GM19438 (cell line): Measurements from ENCODE around the gene LRRTM4.

Source experiments
- ATAC-seq: cut with Tn5 transposase; IDR thresholded peaks from one replicate; pipeline ENCODE4 v1.9.1; 2021; ENCODE audit warnings: low read depth; ENCODE audit not compliant: unreplicated experiment

LRRTM4 gene

DNA sequence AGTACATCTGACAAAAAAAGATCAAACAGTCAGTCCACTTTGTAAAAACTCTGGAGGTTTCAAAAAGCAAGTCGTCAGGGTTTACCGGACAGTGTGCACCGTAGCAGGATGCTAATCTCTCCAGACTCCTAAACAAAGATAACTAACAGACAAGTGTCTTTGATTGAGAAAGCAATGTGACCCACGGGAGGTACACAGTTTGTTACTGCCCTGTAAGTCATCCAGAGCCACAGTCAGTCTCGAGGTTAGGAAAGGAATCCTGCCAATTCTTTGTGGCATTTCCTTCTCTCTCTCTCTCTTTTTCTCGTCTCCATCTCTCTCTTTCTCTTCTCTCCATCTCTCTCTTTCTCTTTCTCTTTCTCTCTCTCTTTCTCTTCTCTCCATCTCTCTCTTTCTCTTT lies 42.8 kb downstream of the LRRTM4 start:
- no peak for ATAC-seq

DNA sequence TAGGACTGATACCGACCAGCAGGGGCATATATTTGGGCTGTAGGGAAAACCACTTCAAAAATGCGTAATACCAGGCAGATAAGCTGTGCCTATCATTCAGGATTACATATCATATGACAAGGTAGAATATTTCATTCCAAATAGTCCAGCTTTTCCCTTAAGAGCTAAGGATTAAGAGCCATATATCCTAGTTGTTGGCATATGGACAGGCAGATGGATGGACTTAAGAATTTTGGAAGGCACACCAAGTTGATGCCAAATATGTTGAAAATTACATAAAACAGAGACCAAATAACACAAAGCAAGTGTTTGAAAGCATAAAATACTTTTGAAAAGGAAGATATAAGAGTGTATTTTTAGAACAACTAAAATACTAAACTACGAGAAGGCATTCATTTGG lies 52.1 kb downstream of the LRRTM4 start:
- no peak for ATAC-seq

DNA sequence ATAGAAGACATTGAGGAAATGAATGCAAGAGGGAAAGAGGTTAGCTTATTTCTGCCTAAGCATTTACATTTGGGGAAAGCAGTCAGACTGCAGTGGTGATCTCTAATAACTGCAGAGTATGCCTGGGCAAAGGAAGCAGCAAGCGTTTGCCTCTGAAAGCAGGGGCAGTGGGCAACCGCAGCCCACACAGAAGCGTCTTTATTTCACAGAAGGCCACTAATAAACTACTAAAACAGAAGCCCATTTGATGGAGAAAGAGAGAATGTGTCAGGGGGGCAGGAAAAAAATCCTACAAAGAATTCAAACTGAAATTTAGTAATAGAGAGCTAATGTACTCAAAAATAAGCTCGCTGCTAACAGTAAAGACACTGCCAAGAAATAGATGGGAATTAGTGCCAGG lies 53.1 kb downstream of the LRRTM4 start:
- ATAC-seq: no peak

DNA sequence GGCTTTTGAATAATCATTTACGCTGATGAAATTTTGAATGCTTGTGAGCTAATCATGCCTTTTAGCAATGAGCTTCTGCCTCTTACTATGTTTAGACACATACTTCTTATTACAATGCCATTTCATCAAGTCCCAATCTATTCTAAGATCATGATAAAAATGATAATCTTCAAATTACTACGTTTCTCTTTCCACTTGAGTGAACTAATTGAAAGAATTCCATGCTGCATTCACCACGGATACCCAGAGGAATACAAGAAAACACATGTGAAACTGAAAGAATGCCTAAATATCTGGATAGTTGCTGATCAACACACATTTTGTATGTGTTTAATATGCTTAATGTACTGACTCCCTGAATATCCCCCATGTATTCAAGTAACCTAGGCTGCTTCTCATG lies 62.3 kb downstream of the LRRTM4 start:
- ATAC-seq: no peak

DNA sequence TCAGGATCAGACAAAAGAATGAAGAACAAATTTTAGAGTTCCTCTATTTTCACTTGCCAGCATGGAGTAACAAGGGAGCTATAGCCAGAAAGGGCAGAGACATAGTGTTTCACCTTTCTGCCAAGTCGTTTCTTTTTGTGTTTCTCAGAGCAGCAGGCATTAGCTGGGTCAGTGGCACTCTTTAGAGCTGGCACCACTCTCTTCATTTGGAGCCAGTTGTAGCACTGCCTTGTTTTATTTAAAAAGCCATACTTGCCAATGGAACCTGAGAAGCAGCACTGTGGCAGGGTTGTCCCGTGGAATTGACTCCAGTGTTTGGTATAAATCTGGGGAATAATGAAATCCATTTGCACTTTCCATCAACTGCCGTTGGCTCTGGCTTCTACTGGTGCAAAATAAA lies 64.0 kb downstream of the LRRTM4 start:
- no peak for ATAC-seq

DNA sequence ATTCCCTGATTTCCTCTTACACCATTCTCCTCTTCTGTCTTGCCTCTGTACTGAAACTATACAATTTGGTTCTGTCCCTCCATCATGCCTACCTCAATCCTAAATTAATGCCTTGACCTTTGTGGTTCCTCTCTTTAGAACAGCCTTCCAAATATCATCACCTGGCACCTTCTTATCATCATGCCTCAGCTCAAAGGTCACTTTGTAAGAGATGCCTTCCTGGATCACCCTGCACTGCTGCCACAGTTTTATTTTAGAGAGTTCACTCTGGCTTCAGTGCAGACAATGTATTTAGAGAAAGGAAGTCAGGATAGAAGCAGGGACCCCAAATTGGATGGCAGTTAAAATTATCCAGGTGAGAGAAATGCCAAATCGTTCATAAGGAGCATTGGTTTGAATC lies 64.5 kb downstream of the LRRTM4 start:
- no peak for ATAC-seq

DNA sequence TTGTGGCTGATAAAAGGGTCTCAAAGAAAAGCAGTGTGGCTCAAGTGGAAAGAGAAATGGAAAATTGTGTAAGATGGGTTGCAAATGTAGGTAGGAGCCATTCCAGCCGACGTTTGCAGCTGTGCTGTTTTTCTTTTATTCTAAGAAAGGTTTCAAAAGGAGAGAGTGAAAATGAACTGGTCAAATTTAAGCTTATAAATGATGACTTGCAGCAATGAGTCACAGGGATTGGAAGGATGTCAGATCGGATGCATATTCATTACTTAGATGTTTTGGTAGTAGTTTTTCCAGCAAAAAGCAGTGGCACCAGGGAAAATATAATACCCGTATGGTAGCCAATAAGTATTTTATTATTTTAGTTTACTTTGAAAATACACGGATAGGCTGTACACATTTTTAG lies 79.1 kb downstream of the LRRTM4 start:
- no peak for ATAC-seq

DNA sequence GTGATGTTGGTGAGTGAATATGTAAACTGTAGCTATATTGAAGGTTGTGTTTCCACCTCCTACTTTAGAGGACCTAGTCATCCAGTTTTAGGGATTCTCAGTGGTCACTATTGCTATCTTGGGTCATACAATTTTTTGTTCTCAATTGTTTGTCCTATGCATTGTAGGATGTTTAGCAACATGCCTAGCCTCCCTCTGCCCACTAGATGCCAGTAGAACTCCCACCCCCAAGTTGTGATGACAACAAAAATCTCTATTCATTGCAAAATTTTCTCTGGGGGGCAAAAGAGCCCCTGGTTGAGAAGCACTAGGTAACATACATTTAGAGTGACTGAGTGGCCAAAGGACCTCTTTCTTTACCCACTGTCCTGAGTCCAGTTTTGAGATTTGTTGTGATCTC lies 87.3 kb downstream of the LRRTM4 start:
- no peak for ATAC-seq

DNA sequence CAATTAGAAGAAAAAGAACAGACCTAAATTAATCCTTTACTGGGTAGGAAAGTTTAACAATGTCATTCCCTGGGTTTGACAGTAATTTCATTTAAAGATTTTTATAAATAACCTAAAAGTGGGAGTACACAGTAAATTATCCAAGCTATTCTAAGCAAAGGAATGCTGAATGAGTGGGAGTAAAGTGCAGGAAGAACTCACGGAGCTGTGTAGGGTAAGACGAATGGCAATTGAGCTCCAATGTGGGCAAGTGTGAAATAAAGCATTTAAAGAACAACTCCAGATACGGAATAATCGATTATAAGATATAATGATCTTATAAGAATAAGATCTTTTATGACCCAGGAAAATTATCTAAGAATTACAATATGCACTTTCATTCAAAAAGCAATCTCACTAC lies 93.2 kb downstream of the LRRTM4 start:
- no peak for ATAC-seq

DNA sequence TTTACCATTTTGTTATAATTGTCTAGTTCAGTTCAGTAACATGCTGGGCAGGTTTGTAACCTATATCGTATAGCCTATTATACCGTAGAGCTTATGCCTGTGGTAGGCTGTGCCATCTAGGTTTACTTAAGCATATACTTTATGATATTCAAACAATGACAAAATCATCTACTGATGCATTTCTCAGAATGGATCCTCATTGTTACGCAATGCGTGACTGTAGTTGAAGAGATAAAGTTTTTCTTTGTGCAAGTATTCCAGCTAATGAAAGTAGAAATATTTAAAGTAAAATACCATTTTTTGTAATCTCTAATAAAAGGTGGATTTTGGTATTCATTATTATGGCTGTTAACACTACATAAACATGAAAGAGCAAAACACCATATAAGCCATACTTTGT lies 100.2 kb downstream of the LRRTM4 start:
- no peak for ATAC-seq

DNA sequence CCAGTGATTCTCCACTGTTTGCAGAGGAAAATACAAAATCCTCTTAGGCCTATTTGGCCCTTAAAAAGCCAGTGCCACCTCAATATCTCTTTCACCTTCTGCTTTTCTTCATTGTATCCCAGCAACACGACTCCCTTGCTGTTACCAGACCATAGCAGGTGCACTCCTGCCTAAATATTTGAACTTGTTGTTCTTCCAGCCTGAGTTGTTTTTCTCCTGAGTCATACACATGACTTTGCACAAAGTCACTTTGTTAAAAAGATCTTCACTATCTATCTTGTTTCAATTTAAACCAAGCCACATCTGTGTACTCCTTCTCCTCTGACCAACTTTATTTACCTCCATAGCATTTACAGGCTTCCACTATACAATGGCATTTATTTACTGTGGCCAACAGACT lies 103.6 kb downstream of the LRRTM4 start:
- ATAC-seq: no peak

DNA sequence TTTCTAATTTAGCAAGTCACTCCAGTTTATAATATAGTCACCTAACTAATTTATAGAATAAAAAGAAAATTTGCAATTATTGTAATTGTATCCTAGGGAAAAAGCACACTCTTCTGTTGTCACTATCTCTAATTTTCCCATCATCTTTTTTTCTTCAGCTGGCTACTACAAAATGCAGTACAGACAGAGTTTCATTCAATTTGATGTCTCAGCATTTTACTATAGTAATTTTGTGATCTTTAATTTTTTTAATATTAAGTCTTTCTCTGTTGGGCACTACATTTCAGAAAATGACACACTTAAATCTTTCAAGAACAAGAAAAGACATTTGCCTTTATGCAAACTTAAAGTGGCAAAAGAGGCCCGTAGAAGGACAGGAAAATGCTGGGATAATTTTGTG lies 118.0 kb downstream of the LRRTM4 start:
- ATAC-seq: no peak

DNA sequence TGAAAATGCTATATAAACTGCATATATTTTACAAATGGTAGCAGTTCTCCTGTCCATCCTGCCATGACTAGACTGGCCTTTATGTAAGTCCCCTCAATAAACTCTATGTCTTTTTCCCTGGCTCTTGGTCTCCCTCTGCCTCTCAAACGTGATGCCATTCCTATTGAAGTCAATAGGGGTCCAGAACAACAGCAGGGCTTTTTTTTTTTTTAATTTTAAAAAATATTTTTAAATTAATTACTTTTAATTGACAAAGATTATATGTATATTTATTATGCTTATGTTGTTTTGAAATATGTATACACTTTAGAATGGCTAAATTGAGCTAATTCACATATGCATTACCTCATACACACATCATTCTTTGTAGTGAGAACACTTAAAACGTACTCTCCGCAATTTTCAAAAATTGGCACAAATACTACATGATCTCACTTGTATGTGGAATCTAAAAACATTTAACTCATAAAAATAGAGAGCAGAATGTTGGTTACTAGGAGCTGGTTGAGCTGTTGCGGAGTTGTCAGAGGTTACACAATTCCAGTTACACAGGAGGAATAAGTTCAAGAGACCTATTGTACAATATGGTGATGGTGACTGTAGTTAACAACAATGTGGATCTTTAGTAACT lies 123.1 kb downstream of the LRRTM4 start:
- ATAC-seq: no peak

DNA sequence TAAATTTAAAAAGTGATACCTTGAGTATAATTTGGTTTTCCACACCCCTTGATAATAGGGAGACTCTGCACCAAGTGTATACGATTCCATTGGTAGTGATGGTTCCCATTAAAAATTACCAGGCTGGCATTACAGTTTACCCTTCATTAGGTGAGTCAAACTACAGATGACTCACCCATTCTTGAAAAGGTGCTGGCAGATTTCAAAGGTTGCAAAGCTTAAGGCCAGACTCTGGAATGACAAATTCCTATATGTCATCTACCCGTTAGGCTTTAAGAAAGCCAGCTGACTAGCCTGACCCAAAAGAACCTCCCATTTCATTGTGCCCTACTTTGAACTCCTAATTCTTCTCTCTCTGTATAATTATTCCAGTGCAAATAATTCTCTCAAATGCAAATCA lies 124.4 kb downstream of the LRRTM4 start:
- no peak for ATAC-seq

DNA sequence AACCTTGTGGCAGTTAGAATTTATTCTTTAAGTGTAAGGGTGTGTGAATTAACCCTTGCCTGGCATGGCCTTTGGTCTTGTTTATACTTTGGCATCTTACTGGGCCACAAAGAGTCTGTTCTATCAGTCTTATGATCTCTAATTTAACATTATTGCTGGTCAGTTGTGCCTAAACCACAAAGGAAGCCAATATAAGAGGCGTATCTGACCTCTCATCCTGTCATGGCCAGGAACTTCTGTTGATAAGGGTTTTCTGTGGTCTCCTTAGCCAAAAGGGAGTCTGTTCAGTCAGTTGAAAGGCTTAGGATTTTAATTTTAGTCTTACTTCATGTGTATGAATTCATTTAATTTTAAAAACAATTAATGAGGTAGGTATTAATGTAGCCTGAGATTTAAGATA lies 127.2 kb downstream of the LRRTM4 start:
- ATAC-seq: no peak

DNA sequence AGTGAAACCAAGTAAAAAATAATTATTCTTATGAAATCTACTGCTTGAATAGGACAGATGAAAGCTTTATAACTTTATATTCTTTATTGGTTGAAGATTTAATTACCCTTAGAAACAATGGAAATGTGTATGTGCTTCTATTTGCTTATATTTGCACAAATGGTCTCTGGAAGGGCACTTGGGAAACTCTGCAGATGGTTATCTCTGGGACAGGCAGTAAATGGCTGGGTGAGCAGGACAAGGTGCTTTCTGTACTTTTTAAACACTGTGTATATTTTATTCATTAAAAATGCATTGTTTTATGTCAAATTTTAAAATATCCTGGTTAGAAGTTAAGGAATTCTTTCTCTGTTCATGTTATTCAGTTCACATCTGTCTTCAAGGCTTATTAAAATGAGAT lies 131.1 kb downstream of the LRRTM4 start:
- no peak for ATAC-seq

DNA sequence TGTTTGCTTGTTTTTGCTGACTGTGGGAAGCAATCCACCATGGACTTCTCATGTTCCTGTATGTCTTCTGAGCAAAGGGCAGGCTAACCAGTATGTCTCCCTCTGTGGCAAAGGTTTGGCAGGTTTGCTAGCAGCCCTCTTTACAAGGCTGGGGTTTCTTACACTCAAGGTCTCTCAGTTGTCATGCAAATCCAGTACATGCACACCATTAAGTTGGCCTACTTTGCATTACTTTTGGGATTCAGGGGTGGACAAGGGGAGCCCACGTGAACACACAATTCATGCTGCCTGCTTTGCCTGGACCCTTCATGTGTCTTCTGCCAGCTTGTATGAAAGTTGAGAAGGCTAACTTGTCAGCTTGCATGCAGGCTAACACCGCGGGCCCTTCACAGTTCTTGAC lies 134.9 kb downstream of the LRRTM4 start:
- no peak for ATAC-seq

DNA sequence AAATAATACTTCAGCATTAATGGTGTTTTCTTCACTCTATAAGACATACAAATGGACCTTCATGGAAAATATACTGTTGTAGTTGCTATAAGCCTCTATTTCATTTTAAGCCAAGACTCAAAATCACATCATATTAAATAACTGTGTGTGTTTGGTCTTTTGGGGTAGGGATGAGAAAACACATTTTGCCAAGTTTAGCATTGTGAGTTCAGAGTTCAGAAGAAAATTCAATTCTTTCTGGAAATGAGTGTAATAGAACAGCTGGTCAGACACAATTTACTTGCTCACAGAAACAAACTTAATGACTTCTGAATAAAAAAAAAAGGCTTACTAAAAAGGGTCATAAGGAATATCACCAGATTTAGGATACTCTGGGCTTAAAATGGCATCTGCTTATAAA lies 149.5 kb downstream of the LRRTM4 start:
- no peak for ATAC-seq

DNA sequence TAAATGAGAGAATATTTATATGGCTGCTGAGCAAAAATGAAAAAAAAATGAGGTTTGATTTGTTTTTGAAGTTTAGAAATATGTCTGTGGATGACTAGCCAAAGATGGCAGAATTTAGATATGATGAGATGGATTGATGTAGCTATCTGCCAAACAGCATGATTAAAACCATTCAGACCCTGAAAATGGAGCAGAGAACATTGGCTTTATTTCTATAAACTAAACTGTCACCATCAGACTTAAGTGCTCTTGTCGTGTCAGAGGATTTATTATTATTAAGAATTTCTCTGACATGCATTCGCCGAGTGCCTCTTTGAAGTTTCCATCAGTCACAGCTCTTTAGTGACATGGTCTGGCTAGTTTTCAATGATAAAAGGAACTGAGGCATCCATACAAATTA lies 151.7 kb downstream of the LRRTM4 start:
- ATAC-seq: no peak

DNA sequence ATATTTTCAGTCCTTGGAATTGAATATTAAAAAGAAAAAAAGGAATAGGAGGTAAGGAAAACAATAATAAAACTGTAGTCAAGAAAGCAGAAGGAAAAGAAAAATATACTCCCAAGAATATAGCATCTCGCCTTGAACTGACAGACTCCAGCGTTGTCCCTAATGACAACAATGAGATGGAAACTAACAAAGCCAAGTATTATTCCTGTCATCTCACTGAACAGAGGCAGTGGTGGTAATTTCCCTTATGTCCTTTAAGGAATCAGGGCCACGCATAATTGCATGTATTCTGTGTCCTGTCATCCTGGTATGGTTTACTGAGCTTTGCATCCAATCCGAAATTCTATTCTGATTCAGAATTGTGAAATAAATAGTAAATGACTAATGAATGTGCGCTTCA lies 158.9 kb downstream of the LRRTM4 start:
- no peak for ATAC-seq

DNA sequence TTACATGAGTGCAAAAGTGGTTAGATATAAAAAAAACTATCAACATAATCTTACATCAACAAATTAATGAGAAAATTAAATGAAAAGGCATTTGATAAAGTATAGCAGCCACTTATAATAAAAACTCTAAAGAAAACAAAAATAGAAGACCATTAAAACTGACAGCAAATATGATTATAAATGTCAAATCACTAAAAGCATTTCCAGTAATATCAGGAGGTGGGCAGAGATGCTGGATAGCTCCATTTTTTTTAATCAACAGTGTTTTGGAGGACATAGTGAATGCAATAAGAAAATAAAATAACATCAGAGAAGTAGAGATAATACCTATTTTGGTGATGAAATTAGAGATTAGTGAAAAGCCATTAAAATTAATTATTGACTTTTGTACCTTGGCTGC lies 173.4 kb downstream of the LRRTM4 start:
- ATAC-seq: no peak

DNA sequence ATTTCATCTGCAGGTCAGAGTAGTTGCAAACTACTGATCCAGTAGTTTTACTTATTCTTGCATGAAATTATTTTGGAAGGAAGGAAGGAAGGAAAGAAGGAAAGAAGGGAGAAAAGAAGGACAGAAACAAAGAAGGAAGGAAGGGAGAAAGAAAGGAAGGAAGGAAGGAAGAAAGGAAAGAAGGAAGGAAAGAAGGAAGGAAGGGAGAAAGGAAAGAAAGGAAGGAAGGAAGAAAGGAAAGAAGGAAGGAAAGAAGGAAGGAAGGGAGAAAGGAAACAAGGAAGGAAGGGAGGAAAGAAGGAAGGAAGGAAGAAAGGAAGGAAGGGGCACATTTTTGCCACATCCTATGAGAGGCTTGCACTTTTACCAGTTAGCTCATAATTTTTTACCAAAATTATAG lies 186.2 kb downstream of the LRRTM4 start:
- no peak for ATAC-seq
